HG03571 (cell line): ENCODE results near the gene ANGEL2.
"Not testable (repeated sequence)": the region's sequence is repeated elsewhere in the genome, so short reads cannot be mapped to it uniquely, and the experiment has no call there.

Experiments used
- ATAC-seq: cut with Tn5 transposase; IDR thresholded peaks from one replicate; pipeline ENCODE4 v1.9.1; 2021; ENCODE audit not compliant: unreplicated experiment

ANGEL2 gene

GRCh38 chr1:213020016-213020415 lies 4.3 kb upstream of the ANGEL2 start:
- no peak for ATAC-seq

GRCh38 chr1:213019450-213019849 lies 3.8 kb upstream of the ANGEL2 start:
- no peak for ATAC-seq

GRCh38 chr1:213017447-213018273 lies 2.0 kb upstream of the ANGEL2 start:
- ATAC-seq: no peak

- ATAC-seq: no peak
Observed at GRCh38 chr1:213014642-213015041, 1.0 kb downstream of the ANGEL2 start.

- ATAC-seq: no peak
Observed at GRCh38 chr1:213008564-213008963, 7.1 kb downstream of the ANGEL2 start.

- no peak for ATAC-seq
Observed at GRCh38 chr1:213003256-213003655, 12.4 kb downstream of the ANGEL2 start.

GRCh38 chr1:212994926-212995325 lies 20.7 kb downstream of the ANGEL2 start:
- no peak for ATAC-seq

- ATAC-seq: not testable (repeated sequence)
Observed at GRCh38 chr1:212993960-212994359, 21.7 kb downstream of the ANGEL2 start.

- no peak for ATAC-seq
Observed at GRCh38 chr1:212990276-212990675, 25.4 kb downstream of the ANGEL2 start.

GRCh38 chr1:212987702-212988322 lies 27.9 kb downstream of the ANGEL2 start:
- no peak for ATAC-seq

GRCh38 chr1:212986551-212986950 lies 29.1 kb downstream of the ANGEL2 start:
- no peak for ATAC-seq

GRCh38 chr1:212984522-212985291 lies 31.0 kb downstream of the ANGEL2 start:
- ATAC-seq: no peak

- no peak for ATAC-seq
Observed at GRCh38 chr1:212983482-212983881, 32.2 kb downstream of the ANGEL2 start.

GRCh38 chr1:212982430-212983152 lies 33.1 kb downstream of the ANGEL2 start:
- no peak for ATAC-seq

- peak; percentile 68 for ATAC-seq
Observed at GRCh38 chr1:212981571-212982328, 33.9 kb downstream of the ANGEL2 start.

- no peak for ATAC-seq
Observed at GRCh38 chr1:212981025-212981495, 34.6 kb downstream of the ANGEL2 start.

- no peak for ATAC-seq
Observed at GRCh38 chr1:212980123-212980785, 35.4 kb downstream of the ANGEL2 start.

GRCh38 chr1:212979340-212980122 lies 36.1 kb downstream of the ANGEL2 start:
- ATAC-seq: peak; percentile 55
